Esophagus squamous epithelium (tissue), 4 donors: ENCODE data around the gene ZNF654.

Experiments used
- POLR2A ChIP-seq, 4 donors: fragments of 450-650 bp; IDR thresholded peaks; one replicate each; pipeline ENCODE4 v1.6.1; 2017; ENCODE audit warnings: antibody characterized with exemption in 4 of 4, mild to moderate bottlenecking in 4 of 4, moderate library complexity in 3 of 4
- TF ChIP-seq, protein P1 (sequence below), 6 experiments: fragments of 450-650 bp in 4 of 6; fragments of 200-600 bp in 2 of 6; sonication (generic) in 2 of 6; IDR thresholded peaks; one replicate each; pipeline ENCODE4 v1.5.1; 2016 to 2019; ENCODE audit warnings: antibody characterized with exemption in 6 of 6, mild to moderate bottlenecking in 4 of 6, moderate library complexity in 4 of 6

DNA sequence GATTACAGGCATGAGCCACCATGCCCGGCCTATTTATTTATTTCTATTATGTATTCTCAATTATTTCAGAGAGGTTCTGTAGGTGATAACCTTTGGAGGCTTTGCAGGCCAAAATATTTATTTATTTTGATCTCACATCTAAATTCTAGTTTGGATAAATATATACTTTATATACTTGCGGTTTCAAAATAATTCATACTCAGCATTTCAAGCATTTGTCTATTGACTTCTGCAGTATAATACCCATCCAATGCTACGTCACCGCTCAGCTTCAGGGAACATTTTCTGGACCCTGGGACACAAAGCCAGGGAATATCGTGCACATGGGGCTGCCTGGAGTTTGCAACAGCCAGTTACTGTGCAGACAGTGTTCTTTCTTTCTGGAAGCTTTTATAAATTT is 22.8 kb upstream of the ZNF654 start:
- TF ChIP-seq POLR2A (IDR thresholded peaks at IDR 0.05), result no peak
- TF ChIP-seq, protein P1, sequence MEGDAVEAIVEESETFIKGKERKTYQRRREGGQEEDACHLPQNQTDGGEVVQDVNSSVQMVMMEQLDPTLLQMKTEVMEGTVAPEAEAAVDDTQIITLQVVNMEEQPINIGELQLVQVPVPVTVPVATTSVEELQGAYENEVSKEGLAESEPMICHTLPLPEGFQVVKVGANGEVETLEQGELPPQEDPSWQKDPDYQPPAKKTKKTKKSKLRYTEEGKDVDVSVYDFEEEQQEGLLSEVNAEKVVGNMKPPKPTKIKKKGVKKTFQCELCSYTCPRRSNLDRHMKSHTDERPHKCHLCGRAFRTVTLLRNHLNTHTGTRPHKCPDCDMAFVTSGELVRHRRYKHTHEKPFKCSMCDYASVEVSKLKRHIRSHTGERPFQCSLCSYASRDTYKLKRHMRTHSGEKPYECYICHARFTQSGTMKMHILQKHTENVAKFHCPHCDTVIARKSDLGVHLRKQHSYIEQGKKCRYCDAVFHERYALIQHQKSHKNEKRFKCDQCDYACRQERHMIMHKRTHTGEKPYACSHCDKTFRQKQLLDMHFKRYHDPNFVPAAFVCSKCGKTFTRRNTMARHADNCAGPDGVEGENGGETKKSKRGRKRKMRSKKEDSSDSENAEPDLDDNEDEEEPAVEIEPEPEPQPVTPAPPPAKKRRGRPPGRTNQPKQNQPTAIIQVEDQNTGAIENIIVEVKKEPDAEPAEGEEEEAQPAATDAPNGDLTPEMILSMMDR (IDR thresholded peaks at IDR 0.05), result no peak
